NCI-H1092 treated with DMSO at 0.1 percent for 48 hours (cell line): ENCODE results near the gene TYW1.
"Not testable (repeated sequence)": the region's sequence is repeated elsewhere in the genome, so short reads cannot be mapped to it uniquely, and the experiment has no call there.

Experiments used
- DNase-seq: peaks from one replicate; lab custom pipeline; 2025; lab: John Stamatoyannopoulos, UW

The TYW1 gene

GRCh38 chr7:67130766-67131165 is 134.1 kb downstream of the TYW1 start:
- DNase-seq = peak; percentile 41

- not testable (repeated sequence) for DNase-seq
These were observed 138.3 kb downstream of the TYW1 start for GRCh38 chr7:67134912-67135311.

- not testable (repeated sequence) for DNase-seq
These were observed 139.2 kb downstream of the TYW1 start for GRCh38 chr7:67135617-67136486.

GRCh38 chr7:67137489-67137888 is 140.9 kb downstream of the TYW1 start:
- not testable (repeated sequence) for DNase-seq

- DNase-seq = not testable (repeated sequence)
These were observed 143.2 kb downstream of the TYW1 start for GRCh38 chr7:67139876-67140275.

- DNase-seq = not testable (repeated sequence)
These were observed 144.4 kb downstream of the TYW1 start for GRCh38 chr7:67141001-67141400.

- not testable (repeated sequence) for DNase-seq
These were observed 146.6 kb downstream of the TYW1 start for GRCh38 chr7:67143091-67143786.

- not testable (repeated sequence) for DNase-seq
These were observed 149.1 kb downstream of the TYW1 start for GRCh38 chr7:67145581-67146193.

- not testable (repeated sequence) for DNase-seq
These were observed 152.5 kb downstream of the TYW1 start for GRCh38 chr7:67149131-67149530.

GRCh38 chr7:67154374-67154773 is 157.7 kb downstream of the TYW1 start:
- not testable (repeated sequence) for DNase-seq

GRCh38 chr7:67156064-67156463 is 159.4 kb downstream of the TYW1 start:
- DNase-seq = not testable (repeated sequence)

GRCh38 chr7:67163285-67163684 is 166.7 kb downstream of the TYW1 start:
- DNase-seq = not testable (repeated sequence)

- not testable (repeated sequence) for DNase-seq
These were observed 174.5 kb downstream of the TYW1 start for GRCh38 chr7:67171151-67171550.

- DNase-seq = not testable (repeated sequence)
These were observed 180.1 kb downstream of the TYW1 start for GRCh38 chr7:67176730-67177129.

- DNase-seq = not testable (repeated sequence)
These were observed 182.5 kb downstream of the TYW1 start for GRCh38 chr7:67178915-67179688.

GRCh38 chr7:67182956-67183750 is 186.5 kb downstream of the TYW1 start:
- not testable (repeated sequence) for DNase-seq

- DNase-seq = not testable (repeated sequence)
These were observed 188.5 kb downstream of the TYW1 start for GRCh38 chr7:67184912-67185659.

GRCh38 chr7:67185660-67186129 is 189.1 kb downstream of the TYW1 start:
- DNase-seq = not testable (repeated sequence)

GRCh38 chr7:67189160-67189559 is 192.5 kb downstream of the TYW1 start:
- DNase-seq = not testable (repeated sequence)
